NCI-H2081 treated with DMSO at 0.1 percent for 48 hours (cell line): ENCODE results near the gene SCYL2.
A peak's percentile ranks its signal among the peaks of the same experiment; 100 is the strongest.

ENCODE experiments used
- DNase-seq: peaks from one replicate; lab custom pipeline; 2025; lab: John Stamatoyannopoulos, UW

Gene SCYL2

GRCh38 chr12:100375038-100375735, 108.2 kb downstream of the SCYL2 start:
- DNase-seq, result peak; percentile 22

DNA sequence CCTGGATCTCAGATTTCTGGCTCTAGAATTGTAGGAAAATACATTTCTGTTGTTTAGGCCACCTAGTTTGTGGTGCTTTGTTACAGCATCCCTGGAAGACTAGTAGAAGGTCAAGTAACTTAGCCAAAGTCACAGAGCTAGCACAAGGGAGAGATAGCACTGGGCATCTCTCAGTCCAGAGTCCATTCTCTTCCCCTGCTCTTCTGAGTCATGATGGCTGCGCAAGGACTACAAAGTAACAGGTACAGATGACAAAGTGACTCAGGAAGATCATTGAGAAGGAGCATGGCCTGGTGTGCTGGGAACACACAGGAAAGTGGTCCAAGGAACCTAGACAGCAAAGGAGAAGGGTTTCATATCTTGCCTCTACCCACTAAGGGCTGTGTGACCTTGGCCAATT, 109.2 kb downstream of the SCYL2 start:
- no peak for DNase-seq

DNA sequence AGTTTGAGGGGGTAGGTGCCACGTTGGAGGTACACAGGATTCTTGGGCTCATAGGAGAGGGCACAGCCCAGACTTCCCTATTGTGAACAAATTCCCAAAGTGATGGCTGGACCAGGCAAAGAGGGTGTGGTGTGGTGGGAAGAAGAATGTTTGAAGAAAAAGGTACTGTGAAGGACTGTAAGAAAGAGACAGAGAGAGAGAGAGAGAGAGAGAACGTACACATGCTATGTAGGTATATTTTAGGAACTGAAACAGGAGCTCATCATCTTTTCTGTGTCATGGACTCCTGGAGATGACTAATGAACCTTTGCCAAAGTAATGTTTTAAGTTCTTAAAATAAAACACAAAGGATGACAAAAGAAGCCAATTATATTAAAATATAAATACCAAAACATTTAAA, 114.4 kb downstream of the SCYL2 start:
- no peak for DNase-seq

DNA sequence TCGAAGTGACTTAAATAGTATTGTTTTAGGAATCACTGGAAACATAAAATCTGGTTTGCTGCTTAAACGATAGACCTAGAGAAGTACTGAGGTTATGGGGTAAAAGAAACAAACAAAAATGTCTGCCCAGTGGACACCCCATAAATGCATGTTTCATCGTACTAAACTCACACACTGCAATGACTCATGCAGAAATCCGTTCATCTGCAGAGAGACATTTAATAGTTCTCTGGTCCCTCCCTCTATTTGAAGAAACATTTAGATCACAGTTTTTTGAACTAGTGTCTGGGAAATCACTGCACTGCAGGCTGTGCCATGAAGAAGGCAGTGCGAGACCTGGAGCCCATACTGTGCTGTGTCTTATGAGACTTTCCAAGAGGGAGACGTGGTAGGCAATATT, 115.4 kb downstream of the SCYL2 start:
- DNase-seq, result no peak

- DNase-seq, result no peak
Measured at GRCh38 chr12:100383586-100384558, 116.9 kb downstream of the SCYL2 start.

- no peak for DNase-seq
Measured at GRCh38 chr12:100384559-100384935, 117.6 kb downstream of the SCYL2 start.

GRCh38 chr12:100388382-100388781, 121.4 kb downstream of the SCYL2 start:
- no peak for DNase-seq
